KMS-11 (cell line): ENCODE results near the gene STX16.

Experiments
- H2AFZ ChIP-seq: fragments of 200-600 bp; sonication (generic); 2 replicates; pipeline ENCODE4 v1.6.1; 2016; ENCODE audit warnings: antibody characterized with exemption, mixed run types, low read depth
- H3K27ac ChIP-seq: fragments of 200-600 bp; sonication (generic); 2 replicates; pipeline ENCODE4 v1.6.1; 2016; ENCODE audit warnings: mild to moderate bottlenecking, mixed run types
- H3K27me3 ChIP-seq: fragments of 200-600 bp; sonication (generic); 2 replicates; pipeline ENCODE4 v1.6.1; 2017; ENCODE audit warnings: mild to moderate bottlenecking, low read depth, mixed run types, moderate library complexity; ENCODE audit not compliant: insufficient read depth
- H3K36me3 ChIP-seq: fragments of 200-600 bp; sonication (generic); 2 replicates; pipeline ENCODE4 v1.6.1; 2017; ENCODE audit warnings: mild to moderate bottlenecking, mixed run types; ENCODE audit not compliant: insufficient read depth
- H3K4me1 ChIP-seq: fragments of 200-600 bp; sonication (generic); 2 replicates; pipeline ENCODE4 v1.6.1; 2016; ENCODE audit warnings: mild to moderate bottlenecking, low read depth, mixed run types; ENCODE audit not compliant: poor library complexity, severe bottlenecking
- H3K4me2 ChIP-seq: fragments of 200-600 bp; sonication (generic); 2 replicates; pipeline ENCODE4 v1.7.0; 2016; ENCODE audit warnings: mild to moderate bottlenecking, mixed run types
- H3K4me3 ChIP-seq: fragments of 200-600 bp; sonication (generic); IDR thresholded peaks from 2 replicates; pipeline ENCODE4 v1.6.1; 2017; ENCODE audit warnings: low read depth, low read length, mixed read lengths; ENCODE audit not compliant: insufficient read depth
- H3K79me2 ChIP-seq: fragments of 200-600 bp; sonication (generic); 2 replicates; pipeline ENCODE4 v1.6.1; 2016; ENCODE audit warnings: low read depth, mixed run types; ENCODE audit not compliant: insufficient read depth
- H3K9ac ChIP-seq: fragments of 200-600 bp; sonication (generic); 2 replicates; pipeline ENCODE4 v1.6.1; 2016; ENCODE audit warnings: mild to moderate bottlenecking, mixed run types
- H4K20me1 ChIP-seq: fragments of 200-600 bp; sonication (generic); 2 replicates; pipeline ENCODE4 v1.6.1; 2016; ENCODE audit warnings: mild to moderate bottlenecking, mixed run types; ENCODE audit not compliant: insufficient read depth
- TF ChIP-seq, protein P1 (sequence below): fragments of 200-600 bp; sonication (generic); conservative IDR thresholded peaks from 2 replicates; pipeline ENCODE4 v1.6.1; 2017; ENCODE audit warnings: low read depth, mild to moderate bottlenecking, antibody characterized with exemption, low read length, moderate library complexity, mixed read lengths

STX16 gene

DNA sequence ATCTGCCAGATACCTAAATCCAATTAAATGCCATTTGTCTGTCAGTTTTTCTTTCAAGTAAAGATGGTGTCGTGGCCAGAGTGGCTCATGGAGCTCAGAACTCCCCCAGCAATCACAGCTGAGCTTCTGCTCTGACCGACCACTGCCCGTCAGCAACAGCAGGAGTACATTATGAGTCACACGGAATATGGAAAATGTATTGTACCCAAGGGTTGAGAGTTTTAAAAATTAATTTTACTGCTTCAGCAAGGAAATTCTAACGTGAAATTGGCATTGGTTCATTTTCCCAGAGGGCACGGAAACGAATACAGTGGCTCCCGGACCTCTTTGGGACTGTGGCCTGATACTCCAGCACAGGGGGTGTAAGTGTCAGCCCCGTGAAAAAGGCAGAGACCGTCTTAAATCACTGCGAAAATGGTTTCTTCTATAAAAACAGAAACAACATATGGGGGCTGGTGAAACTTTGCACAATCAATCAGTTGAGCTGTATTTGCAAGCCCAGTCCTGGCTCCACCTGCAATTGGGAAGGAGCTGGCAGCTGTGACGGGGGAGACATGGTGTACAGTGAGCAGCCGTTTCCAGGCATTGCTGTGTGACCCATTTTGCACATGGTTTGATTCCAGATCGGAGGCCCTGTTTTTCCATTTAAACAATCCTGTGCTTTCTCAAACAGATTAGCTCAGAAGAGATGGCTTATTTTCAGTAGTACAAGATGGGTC lies 54.3 kb downstream of the STX16 start:
- H3K4me3 ChIP-seq = no peak overlapping the region
- no peak overlapping the region for H3K27ac ChIP-seq
- no peaks in the 10 kb centered on the region for H3K4me1 ChIP-seq
- H3K4me2 ChIP-seq = no peak overlapping the region
- TF ChIP-seq, protein P1, sequence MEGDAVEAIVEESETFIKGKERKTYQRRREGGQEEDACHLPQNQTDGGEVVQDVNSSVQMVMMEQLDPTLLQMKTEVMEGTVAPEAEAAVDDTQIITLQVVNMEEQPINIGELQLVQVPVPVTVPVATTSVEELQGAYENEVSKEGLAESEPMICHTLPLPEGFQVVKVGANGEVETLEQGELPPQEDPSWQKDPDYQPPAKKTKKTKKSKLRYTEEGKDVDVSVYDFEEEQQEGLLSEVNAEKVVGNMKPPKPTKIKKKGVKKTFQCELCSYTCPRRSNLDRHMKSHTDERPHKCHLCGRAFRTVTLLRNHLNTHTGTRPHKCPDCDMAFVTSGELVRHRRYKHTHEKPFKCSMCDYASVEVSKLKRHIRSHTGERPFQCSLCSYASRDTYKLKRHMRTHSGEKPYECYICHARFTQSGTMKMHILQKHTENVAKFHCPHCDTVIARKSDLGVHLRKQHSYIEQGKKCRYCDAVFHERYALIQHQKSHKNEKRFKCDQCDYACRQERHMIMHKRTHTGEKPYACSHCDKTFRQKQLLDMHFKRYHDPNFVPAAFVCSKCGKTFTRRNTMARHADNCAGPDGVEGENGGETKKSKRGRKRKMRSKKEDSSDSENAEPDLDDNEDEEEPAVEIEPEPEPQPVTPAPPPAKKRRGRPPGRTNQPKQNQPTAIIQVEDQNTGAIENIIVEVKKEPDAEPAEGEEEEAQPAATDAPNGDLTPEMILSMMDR = no peak
- no peaks in the 10 kb centered on the region for H3K36me3 ChIP-seq
- H3K79me2 ChIP-seq = no peaks in the 10 kb centered on the region
- H4K20me1 ChIP-seq = no peaks in the 10 kb centered on the region
- H3K27me3 ChIP-seq = no peaks in the 10 kb centered on the region
- no peak overlapping the region for H3K9ac ChIP-seq
- no peak overlapping the region for H2AFZ ChIP-seq

DNA sequence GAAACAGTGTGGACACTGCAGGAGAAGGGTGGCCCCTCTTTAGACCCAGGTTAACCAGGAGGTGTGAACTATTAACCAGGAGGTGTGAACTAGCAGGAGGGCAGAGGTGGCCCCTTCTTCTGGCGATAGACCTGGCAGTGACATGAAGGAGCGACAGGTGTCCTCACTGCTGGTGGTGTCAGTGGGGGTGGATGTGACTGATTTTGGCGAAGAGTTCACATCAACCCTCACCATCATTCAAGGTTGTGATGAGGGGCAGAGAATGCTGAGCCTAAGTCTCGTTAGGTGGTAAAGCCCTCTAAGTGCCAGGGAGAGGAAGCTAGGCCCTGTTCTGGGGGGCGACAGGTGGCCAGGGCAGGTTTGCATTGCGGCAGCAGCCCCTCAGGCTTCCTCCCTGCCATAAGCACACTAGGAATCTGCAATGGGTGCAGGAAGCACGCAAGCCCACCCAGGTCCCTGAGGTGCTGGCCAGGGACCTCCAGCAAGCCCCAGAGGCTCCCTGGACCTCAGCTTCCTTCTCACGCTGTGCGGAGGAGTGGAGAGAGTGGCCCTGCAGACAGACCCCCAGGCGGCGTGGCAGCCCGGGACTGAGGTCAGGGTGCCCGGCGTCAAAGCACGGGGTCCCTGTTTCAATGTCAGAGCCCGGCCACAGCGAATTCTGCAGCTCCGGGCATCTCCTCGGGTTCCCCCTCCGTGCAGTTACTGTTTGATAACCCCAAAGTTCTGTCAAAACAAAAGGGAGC lies 55.2 kb downstream of the STX16 start:
- H3K36me3 ChIP-seq = no peaks in the 10 kb centered on the region
- H3K4me1 ChIP-seq = no peaks in the 10 kb centered on the region
- H3K4me3 ChIP-seq = no peak overlapping the region
- no peak overlapping the region for H3K9ac ChIP-seq
- TF ChIP-seq, protein P1 = no peak
- no peak overlapping the region for H3K4me2 ChIP-seq
- no peaks in the 10 kb centered on the region for H4K20me1 ChIP-seq
- no peak overlapping the region for H3K27ac ChIP-seq
- H3K79me2 ChIP-seq = no peaks in the 10 kb centered on the region
- H2AFZ ChIP-seq = no peak overlapping the region
- no peaks in the 10 kb centered on the region for H3K27me3 ChIP-seq

DNA sequence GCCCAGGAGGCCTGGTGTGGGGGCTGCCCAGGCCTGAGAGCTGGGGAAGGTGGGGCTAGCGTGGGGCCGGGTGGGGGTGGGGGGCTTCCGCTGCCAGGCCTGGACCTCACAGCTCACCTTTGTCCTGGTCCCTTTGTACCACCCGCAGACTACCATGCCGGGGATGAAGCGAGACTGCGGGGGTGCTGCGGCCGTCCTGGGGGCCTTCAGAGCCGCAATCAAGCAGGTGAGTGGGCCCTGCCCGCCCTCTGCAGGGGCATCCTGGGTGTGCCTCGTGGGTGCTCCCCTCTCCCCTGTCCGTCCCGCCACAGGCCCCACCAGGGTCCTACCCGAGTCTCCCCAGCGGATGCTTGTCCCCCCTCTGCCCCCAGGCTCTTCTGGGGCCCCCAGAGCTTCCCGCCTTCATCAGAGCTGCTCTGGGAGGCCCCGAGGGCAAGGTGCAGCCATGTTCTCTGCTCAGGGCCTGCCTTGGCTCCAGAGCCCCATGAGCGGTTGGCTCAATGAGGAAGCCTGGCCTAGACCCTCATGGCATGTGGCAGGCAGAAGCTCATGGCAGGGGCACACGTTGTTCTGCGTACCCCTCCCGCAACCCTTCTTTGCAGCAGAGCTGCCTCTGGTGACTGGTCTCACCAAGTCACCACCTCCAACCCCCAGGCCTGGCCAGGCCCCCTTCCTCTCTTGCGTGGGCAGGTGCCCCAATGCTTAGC lies 56.0 kb downstream of the STX16 start:
- Histone ChIP-seq H3K4me3 (no peak overlapping the region), H4K20me1 (no peaks in the 10 kb centered on the region), H3K27me3 (no peaks in the 10 kb centered on the region), H2AFZ (no peak overlapping the region), H3K79me2 (no peaks in the 10 kb centered on the region), H3K36me3 (no peaks in the 10 kb centered on the region), H3K4me1 (no peaks in the 10 kb centered on the region), H3K27ac (no peak overlapping the region), H3K4me2 (no peak overlapping the region), H3K9ac (no peak overlapping the region)
- TF ChIP-seq, protein P1 = no peak

DNA sequence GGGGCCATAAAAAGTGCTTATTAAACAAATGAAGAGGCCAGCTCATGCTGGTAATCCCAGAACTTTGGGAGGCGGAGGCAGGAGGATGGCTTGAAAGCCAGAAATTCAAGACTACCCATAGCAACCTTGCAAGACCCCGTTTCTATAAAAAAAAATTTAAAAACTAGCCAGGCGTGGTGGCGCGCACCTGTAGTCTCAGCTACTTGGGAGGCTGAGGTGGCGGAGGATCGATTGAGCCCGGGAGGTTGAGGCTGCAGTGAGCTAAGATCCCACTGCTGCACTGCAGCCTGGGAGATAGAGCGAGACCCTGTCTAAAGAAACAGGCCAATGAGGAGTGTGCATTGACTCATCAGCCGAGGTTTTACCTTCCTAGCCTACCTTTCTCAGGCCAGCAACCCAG lies 56.7 kb downstream of the STX16 start:
- Histone ChIP-seq H3K27ac (no peak overlapping the region), H2AFZ (no peak overlapping the region), H3K4me1 (no peaks in the 10 kb centered on the region), H3K4me3 (no peak overlapping the region), H3K36me3 (no peaks in the 10 kb centered on the region), H3K79me2 (no peaks in the 10 kb centered on the region), H4K20me1 (no peaks in the 10 kb centered on the region), H3K4me2 (no peak overlapping the region), H3K27me3 (no peaks in the 10 kb centered on the region), H3K9ac (no peak overlapping the region)
- TF ChIP-seq, protein P1 = no peak
